Colon (tissue), 2 donors: Measurements from ENCODE around the gene USP9Y.
"Not testable (repeated sequence)": the region's sequence is repeated elsewhere in the genome, so short reads cannot be mapped to it uniquely, and the experiment has no call there.

Experiments
- FAIRE-seq: peaks from 2 replicates; lab custom pipeline; 2012; peaks lifted over from hg19 to GRCh38; lab: Jason Lieb, UNC
- donor health status: control.
- donor health status: control.

USP9Y gene, protein sequence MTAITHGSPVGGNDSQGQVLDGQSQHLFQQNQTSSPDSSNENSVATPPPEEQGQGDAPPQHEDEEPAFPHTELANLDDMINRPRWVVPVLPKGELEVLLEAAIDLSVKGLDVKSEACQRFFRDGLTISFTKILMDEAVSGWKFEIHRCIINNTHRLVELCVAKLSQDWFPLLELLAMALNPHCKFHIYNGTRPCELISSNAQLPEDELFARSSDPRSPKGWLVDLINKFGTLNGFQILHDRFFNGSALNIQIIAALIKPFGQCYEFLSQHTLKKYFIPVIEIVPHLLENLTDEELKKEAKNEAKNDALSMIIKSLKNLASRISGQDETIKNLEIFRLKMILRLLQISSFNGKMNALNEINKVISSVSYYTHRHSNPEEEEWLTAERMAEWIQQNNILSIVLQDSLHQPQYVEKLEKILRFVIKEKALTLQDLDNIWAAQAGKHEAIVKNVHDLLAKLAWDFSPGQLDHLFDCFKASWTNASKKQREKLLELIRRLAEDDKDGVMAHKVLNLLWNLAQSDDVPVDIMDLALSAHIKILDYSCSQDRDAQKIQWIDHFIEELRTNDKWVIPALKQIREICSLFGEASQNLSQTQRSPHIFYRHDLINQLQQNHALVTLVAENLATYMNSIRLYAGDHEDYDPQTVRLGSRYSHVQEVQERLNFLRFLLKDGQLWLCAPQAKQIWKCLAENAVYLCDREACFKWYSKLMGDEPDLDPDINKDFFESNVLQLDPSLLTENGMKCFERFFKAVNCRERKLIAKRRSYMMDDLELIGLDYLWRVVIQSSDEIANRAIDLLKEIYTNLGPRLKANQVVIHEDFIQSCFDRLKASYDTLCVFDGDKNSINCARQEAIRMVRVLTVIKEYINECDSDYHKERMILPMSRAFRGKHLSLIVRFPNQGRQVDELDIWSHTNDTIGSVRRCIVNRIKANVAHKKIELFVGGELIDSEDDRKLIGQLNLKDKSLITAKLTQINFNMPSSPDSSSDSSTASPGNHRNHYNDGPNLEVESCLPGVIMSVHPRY (N-terminal part only)

DNA sequence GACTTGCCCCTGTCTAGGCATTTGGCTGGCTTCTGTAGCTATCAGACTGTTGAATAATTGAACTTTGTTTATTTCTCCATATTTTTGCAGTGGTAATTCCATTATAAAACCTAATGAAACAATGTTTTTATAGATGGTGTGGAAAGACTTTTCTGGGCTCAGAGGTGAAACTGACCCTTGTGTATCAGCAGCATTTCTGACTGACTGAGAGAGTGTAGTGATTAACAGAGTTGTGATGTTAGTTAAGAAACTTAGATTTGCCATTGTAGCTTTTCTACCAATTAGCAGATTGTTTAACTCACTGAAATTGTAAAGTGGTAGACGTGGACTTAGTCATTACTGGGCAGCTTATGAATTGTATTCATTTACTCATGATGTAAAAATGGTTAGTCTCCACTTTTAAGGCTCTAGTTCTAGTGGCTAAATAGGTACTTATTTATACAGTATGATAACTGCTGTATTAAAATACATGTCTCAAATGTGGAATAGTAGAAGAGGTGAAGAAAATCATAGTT is at the start of gene USP9Y:
TSS of gene USP9Y (plus strand) at position 51 of the 515 bp plus-strand sequence. CDS start 8,217 bp downstream, outside the sequence.
- no peak for FAIRE-seq

DNA sequence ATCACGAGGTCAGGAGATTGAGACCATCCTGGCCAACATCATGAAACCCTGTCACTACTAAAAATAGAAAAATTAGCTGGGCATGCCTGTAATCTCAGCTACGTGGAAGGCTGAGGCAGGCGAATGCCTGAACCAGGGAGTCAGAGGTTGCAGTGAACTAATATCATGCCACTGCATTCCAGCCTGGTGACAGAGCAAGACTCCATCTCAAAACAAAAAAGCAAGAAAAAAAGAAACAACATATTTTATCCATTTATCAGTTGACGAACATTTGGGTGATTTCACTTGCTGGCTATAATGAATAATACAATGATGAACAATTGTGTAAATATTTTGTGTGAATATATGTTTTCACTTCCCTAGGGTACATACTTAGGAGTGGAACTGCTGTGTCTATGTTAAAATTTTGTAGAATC is 49.4 kb upstream of the USP9Y start:
- no peak for FAIRE-seq

DNA sequence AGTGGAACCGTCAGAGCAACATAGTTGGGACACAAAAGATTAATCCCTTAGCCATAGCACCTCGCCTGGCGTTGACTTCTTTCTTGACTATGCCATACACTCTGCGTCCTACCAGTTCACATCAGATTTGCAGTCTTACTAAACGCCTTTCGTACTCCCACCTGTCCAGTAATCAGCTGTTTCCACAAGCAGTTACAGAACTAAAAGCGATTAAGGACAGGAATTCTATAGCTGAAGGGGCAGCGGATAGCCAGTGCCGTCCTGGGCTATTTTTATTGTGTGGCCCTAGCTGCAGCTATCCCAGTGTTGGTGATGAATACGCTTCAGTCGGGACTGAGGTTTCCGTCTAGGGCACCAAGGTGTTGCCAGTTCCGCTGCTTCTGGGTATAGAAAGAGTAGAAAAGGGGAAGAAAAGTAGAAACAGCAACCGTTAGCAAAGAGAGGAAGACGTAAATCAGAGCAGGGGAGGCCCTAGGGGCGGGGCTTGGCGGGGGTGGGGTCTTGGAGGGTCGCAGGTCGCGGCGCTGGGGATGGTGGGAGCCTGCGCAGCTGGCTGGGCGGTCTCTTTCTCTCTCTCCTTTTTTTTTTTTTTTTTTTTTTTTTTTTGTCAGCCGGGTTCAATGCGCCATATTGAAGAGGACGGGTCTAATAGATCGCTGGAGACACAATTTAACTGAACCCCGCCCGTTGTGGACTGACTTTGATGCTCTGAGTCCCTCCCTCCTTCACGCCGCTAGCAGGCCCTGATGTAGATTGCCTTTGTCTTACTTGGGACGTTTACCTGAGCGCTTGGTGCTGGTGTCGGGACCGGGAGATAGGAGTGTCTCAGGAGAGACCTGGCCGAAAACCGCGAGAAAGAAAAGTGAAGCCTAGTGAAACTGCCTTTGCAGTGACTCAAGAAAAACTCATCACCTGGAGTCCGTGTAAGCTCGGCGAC is 39.0 kb upstream of the USP9Y start:
- FAIRE-seq, result no peak

DNA sequence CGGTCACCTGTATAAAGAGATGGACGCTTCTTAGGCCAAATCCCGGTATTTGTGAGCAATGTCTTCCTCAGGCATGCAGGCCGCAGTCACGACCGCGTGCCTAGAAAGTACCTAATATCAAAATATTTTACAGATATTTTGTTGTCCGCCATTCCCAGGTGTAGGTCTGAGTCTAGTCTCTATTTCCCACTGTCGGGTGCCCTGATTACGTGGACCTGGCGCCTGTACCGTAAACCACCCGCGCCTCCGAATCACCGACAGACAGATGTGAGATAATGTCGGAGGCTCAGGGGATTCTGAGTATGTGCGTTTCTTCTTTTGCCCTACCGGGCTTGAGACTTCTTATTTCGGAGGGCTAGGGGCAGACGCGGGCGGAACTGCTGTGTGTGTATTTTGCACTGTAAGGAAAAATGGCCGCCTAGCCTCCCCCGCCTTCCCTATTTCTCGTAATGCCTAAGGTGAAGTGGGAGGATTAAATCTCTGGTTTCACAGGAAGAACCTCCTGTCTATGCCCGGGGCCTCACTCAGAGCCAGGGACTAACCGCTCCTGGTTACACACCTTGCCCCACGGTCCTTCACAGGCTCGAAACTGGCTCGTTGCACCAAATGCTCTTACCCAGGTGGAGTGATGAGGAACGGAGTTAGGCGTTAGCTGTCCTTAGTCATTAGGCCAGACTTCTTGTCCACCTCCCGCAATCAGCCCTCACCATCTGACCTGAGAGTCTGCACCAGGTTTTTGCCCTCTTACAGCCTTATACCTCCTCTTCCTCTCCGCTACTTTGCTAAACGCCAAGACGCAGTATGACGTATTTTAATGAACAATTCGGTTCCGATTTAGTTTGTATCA is 38.1 kb upstream of the USP9Y start:
- FAIRE-seq, result no peak

DNA sequence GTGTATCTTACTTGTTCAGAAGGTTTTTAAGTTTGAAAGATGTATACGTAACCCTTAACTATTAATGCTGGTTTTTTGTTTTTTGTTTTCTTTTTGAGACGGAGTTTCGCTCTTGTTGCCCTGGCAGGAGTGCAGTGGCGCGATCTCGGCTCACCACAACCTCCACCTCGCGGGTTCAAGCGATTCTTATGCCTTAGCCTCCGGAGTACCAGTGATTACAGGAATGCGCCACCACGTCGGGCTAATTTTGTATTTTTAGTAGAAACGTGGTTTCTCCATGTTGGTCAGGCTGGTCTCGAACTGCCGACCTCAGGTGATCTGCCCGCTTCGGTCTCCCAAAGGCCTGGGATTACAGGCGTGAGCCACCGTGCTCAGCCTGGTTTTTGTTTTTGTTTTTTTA is 37.2 kb upstream of the USP9Y start:
- not testable (repeated sequence) for FAIRE-seq

DNA sequence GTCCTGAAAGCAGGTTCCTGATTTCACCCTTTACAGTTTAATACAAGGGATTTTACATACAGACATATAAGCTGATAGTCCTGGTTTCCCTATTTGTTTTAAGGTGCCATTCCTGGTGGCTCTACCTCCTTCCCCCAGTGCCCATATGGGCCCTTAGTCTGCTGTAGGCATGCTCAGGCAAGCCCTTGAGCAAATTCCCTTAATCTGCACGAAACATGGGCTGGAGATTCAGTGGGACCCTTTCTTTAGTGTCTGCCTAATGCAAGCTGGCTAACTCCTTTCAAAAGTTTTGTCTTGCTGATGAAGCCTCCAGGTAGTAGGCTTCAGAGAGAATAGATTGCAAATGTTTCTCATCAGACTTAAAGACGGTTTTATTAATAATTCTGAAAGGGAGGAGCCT is 22.9 kb upstream of the USP9Y start:
- FAIRE-seq, result no peak

DNA sequence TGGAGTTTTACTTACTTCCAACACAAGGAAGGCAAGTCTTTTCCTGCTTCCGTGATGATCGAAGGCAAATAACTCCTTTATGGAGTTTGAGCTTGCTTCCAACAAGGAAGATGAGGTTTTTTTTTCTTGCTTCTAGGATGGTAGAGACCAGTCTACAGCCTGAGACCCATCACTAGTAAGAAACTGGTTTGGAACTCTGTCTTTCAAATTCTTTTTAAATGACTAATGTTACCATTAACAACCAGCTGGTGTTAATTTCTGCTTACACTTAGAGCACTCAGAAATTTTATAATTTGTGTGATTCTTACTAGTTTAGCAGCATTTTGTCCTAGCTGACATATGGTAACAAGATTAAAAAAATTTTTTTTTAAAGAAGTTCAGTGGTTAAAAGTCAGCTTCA is 19.5 kb upstream of the USP9Y start:
- no peak for FAIRE-seq

DNA sequence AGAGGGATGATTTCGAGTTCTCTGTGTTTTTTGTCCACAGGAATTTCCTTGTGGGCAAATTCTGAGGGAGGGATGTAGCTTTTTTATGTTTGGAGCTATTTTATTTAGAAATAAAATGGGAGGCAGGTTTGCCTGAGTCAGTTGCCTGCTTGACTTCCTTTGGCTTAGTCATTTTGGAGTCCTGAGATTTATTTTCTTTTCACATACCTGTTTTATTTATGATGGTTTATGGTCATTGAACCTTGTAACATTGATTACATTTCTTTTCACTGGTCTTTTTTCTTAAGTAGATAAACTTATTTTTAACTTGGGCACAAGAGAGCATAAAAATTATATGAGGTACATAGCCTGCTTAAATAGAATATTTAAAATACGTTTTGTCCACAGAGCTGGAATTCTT is 12.7 kb upstream of the USP9Y start:
- no peak for FAIRE-seq

DNA sequence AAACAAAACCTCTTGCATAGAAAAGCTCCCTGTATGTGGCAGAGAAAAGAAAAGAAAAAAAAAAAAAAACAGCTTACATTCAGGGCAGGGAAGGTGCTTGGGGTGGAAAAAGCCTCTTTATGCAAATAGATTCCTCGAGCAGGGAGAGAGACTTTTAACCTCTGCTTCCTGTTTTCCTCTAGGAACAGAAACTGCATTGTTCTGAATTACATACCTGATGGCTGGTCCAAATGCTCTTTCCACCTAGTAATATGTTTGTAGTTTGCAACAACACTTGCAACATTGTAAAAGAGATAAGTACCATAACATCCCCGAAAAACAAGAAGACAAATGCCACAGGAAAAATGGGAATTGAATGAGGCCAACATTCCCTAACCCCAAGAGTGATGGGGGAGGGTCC is 944 bp upstream of the USP9Y start:
- no peak for FAIRE-seq

DNA sequence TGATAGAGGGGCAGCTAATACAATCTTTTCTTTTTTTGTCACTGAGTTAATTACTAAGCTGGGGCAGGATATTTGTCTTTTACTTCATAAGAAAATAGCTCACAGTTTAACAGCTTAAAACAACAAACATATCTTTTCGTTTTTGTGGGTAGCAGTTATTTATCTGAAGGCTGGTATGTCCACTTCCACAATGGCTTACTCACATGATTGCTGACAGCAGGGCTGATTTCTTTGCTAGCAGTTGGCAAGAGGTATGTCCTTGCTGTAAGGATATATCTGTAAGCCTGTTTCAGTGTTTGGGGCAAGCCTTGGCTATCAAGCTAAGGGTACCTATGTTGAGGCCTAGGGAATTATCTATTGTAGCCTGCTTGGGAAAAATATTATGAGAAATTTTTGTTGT is 1.1 kb downstream of the USP9Y start:
- no peak for FAIRE-seq

DNA sequence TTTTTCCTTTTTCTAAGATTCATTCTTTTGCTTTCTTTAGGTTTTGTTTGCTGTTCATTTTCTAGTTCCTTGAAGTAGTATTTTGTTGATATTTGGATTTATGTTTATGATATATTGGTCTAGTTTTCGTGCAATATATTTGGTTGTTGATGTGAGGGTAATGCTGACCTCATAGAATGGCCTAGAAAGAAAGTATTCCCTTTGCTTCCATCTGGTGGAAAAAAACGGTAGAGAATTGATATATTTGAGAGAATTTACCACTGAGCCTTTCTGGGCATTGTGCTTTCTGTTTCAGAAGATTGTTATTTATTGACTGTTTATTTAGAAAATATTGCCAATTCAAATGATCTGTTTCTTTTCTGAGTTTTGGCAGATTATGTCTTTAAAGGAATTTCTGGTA is 9.4 kb downstream of the USP9Y start:
- no peak for FAIRE-seq

DNA sequence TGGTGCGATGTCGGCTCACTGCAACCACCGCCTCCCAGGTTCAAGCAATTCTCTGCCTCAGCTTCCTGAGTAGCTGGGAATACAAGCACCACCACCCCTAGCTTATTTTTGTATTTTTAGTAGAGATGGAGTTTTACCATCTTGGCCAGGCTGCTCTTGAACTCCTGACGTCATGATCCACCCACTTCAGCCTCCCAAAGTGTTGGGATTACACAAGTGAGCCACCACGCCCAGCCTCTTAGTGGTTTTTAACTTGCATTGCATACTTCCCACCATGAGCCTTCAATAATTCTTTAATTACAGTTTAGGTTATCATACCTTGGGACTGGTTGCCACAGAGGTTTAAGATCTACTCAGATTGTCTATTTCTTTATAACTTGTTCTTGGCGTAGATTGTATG is 14.3 kb downstream of the USP9Y start:
- FAIRE-seq, result no peak

DNA sequence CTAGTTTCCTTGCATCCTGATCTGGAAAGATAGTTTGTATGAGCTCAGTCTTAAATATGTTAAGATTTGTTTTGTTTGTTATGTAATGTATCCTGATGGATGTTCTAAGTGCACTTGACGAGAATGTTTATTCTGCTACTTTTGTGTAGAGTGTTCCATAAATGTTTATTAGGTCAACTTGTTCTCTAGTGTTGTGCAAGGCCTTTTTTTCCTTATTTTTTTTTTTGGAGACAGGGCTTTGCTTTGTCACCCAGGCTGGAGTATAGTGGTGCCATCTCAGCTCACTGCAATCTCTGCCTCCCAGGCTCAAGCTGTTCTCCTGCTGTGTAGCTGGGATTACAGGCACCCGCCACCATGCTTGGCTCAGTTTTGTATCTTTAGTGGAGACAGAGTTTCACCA is 28.7 kb downstream of the USP9Y start:
- no peak for FAIRE-seq

DNA sequence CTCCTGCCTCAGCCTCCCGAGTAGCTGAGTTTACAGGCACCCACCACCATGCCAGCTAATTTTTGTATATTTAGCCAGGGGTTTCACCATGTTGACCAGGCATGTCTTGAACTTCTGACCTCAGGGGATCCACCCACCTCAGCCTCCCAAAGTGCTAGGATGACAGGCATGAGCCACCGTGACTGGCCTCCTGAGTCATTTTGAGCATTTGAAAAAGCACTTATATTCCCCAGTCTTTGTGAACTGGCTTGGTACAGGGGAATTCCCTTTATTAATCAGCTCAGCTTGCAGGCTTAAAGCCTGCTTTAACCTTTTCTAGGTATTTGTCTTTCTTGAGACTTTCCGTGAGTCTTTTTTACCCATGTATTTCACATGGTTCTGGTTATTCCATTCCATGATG is 32.6 kb downstream of the USP9Y start:
- no peak for FAIRE-seq

DNA sequence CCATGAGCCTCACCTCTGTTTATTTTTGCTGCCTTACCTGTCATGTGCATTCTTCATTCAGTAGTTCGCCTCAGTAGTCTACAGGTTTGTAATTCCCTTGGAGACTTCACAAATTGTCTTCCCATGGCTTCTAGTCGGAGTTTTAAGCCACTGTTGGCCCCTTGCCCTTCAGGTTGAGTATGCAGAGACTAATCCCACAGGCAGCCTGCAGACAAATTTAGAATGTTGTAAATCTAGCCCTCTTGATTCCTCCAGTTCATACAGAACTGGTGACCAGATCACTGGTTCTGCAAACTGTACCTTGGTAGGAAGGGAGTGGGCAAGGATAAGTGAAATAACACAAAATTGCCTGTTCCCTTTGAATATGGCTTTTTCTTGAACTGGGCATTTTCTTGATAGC is 33.0 kb downstream of the USP9Y start:
- FAIRE-seq, result no peak

DNA sequence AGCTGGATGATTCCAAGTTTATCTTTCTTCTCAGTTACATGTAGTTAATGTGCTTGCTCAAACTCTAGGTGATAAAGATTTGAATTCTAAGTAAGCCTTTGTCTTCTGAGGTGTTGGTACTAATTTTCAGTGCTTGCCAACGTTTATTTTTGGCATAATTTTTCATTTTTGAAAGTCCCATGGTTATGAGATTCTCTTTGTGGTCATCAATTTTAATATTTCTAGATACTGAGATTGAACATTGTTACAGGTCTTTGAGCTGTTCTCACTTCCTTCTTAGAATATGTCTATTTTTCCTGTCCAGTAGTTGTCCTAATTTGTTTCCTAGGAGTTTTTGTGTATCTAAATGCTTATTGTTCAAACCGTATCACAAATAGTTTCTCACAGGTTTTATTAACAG is 40.4 kb downstream of the USP9Y start:
- no peak for FAIRE-seq

DNA sequence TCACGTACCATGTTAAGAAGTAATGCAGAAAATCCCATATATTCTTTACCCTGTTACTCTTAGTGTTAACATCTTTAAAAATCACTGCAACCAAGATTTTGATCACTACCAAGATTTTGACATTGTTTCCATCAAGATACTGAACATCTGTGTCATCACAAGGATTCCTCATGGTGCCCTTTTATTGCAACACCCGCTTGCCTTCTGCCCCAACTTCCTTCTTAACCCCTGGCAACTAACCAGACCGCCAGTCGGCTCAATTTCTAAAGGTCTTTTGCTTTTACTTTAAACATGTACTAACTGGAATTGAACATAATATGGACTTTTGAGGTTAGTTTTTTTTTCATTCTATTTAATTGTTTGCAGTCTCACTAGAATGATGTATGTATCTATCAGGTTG is 41.7 kb downstream of the USP9Y start:
- FAIRE-seq, result no peak

DNA sequence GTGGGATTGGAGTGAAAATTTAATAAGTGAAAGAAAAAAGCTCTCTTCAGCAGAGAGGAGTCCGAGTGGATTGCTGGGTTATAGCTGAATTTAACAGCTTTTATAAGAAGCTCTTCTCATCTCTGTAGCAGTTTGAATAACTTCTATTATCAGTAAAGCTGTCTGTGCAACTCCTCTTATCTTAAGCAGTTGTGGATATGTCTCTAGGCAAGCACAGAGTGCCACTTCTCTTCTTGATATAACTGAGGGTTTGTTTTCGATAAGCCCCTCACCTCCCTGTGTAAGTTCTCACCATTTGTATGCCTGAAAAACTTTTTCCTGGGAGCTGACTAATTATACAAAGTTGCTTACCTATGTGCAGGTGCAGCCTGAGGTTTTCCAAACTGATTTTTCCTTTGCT is 43.1 kb downstream of the USP9Y start:
- FAIRE-seq, result no peak

DNA sequence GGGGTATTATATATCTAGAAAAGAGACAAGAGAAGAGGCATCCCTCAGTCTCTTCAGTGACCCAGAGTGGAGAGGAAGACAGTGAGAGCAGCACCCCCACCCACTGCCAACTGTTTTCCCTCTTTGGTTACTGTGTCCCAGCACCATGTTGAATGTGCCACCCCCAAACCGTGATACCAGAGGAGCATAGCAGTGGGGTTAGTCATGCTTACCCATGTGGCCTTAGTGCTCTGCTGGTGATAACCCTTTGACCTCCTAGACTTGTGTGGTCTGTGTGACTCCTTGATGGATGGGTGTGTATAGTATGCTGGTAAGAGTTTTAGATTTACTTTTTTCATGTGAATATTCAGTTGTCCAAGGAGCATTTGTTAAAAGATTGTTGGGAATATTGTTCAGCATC is 48.3 kb downstream of the USP9Y start:
- FAIRE-seq, result no peak

DNA sequence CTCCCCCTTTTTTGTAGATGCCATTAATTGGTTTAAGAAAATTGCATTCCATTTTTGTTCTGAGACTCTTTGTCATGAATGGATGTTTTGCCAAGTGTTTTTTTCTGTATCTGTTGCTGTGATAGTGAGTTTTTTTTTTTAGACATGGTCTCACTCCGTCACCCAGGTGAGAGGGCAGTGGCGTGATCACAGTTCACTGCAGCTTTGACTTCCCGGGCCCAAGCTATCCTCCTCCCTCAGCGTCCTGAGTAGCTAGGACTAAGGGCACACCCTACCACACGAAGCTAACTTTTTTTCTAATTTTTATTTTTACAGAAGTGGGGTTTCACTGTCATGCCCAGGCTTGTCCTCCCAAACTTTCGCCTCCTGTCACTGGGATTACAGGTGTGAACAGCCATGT is 51.8 kb downstream of the USP9Y start:
- no peak for FAIRE-seq

DNA sequence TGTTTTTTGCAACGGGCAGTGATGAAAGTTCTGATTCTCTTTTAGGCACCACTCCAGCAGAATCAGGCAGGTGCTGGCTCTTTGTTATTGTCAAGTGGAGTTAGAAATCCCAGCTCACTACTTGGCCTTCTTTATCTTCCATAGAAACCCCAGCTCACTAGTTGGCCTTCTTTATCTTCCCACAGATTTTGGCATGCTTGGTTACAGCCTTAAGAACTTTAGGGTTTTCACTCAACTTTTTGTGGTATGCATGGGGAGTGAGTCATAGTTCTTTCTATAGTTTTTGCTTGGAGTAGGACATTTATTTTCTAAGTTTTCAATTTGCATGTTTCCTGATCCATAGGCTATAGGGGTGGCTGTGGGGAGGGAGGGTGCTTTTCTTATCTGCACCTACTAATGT is 55.0 kb downstream of the USP9Y start:
- no peak for FAIRE-seq
